Left ventricle myocardium inferior (tissue), 1 donor: ENCODE results near the gene MDFIC2. TPM values are rescaled to one million over a fixed set of nuclear protein-coding genes. Genes with fewer than 3 reads are reported as not detected.
A peak's percentile ranks its signal among the peaks of the same experiment; 100 is the strongest.

Experiments
- DNase-seq: peaks from one replicate; pipeline ENCODE4 v3.0.0-alpha.2; 2020
- H3K27ac ChIP-seq: fragments of 200-600 bp; replicated peaks from 2 replicates; pipeline ENCODE4 v1.8.0; 2021
- H3K27me3 ChIP-seq: fragments of 200-600 bp; 2 replicates; pipeline ENCODE4 v1.8.0; 2021; ENCODE audit warnings: low read depth
- H3K36me3 ChIP-seq: fragments of 200-600 bp; 2 replicates; pipeline ENCODE4 v1.8.0; 2021
- H3K4me1 ChIP-seq: fragments of 200-600 bp; 2 replicates; pipeline ENCODE4 v1.8.0; 2021
- H3K4me3 ChIP-seq: fragments of 200-600 bp; 2 replicates; pipeline ENCODE4 v1.8.0; 2021; ENCODE audit warnings: mild to moderate bottlenecking, moderate library complexity
- H3K9me3 ChIP-seq: fragments of 200-600 bp; replicated peaks from 2 replicates; pipeline ENCODE4 v1.8.0; 2021
- intact Hi-C: fragments of 100-400 bp; cut with micrococcal nuclease; formaldehyde crosslinking; loops from one replicate; pipeline ENCODE4 v1.11.0; 2022
- long read RNA-seq: library from polyadenylated mRNA; unstranded; transcript quantifications from one replicate; pipeline ENCODE4 v2.0.0, GENCODE V29; 2021
- total RNA-seq: library from RNA; stranded (reverse); fragmentation: NEBNext Ultra II Directional; extraction: Animal tissue kit (Norgen Biotek cat#: 25700); gene quantifications from one replicate; pipeline ENCODE4 v1.2.1, GENCODE V29; 2021
- TF ChIP-seq, protein P1 (sequence below): fragments of 200-600 bp; IDR thresholded peaks from 2 replicates; pipeline ENCODE4 v1.8.0; 2021; ENCODE audit warnings: antibody characterized with exemption, mild to moderate bottlenecking, borderline replicate concordance
- donor health status: DM: no; HTN: yes; CAD: no; lungs with severe emphysema.

Gene MDFIC2
- not detected for total RNA-seq
- long read RNA-seq, result 0 reads

DNA sequence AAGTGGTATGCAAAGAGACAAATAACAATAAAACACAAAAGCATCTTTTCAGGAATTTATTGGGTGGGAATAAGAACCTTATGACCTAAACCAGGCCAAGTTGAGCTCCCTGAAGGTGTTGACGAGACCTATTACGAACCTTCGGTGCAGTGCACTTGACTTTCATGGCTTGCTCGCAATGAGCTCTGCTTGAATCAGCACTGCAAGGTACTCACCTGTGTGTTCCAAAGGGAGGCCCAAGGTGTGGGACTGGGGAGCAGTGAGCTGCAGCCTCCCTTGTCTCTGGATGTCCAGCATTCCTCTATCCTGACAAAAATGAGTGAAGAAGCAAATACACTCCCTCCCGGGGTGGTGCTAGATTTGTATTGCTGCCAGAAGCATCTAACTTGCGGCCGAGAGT lies at the start of gene MDFIC2:
MDFIC2 (minus strand) TSS at position 303 of the 400 bp plus-strand sequence. CDS start 665 bp downstream, outside the sequence.
- Histone ChIP-seq H3K27ac (no peak within 1 kb of the TSS), H3K27me3 (no peaks in the 10 kb centered on the region), H3K4me1 (no peaks in the 10 kb centered on the region), H3K4me3 (no peak within 1 kb of the TSS), H3K36me3 (no peaks in the 10 kb centered on the region), H3K9me3 (no peaks in the 10 kb centered on the region)
- no peak for DNase-seq
- TF ChIP-seq, protein P1, sequence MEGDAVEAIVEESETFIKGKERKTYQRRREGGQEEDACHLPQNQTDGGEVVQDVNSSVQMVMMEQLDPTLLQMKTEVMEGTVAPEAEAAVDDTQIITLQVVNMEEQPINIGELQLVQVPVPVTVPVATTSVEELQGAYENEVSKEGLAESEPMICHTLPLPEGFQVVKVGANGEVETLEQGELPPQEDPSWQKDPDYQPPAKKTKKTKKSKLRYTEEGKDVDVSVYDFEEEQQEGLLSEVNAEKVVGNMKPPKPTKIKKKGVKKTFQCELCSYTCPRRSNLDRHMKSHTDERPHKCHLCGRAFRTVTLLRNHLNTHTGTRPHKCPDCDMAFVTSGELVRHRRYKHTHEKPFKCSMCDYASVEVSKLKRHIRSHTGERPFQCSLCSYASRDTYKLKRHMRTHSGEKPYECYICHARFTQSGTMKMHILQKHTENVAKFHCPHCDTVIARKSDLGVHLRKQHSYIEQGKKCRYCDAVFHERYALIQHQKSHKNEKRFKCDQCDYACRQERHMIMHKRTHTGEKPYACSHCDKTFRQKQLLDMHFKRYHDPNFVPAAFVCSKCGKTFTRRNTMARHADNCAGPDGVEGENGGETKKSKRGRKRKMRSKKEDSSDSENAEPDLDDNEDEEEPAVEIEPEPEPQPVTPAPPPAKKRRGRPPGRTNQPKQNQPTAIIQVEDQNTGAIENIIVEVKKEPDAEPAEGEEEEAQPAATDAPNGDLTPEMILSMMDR, result no peak
- intact Hi-C loops, result no loop called here

GRCh38 chr3:70360979-70361760 lies 48.7 kb upstream of the MDFIC2 start:
- TF ChIP-seq, protein P1, result no peak
- H3K9me3 ChIP-seq, result peaks cover 21% of the 10 kb centered on the region
- H3K4me1 ChIP-seq, result no peaks in the 10 kb centered on the region
- intact Hi-C loops, result no loop called here
- no peak overlapping the region for H3K27ac ChIP-seq
- no peak overlapping the region for H3K4me3 ChIP-seq
- H3K27me3 ChIP-seq, result no peaks in the 10 kb centered on the region
- DNase-seq, result no peak
- H3K36me3 ChIP-seq, result no peaks in the 10 kb centered on the region

GRCh38 chr3:70359711-70360110 lies 47.3 kb upstream of the MDFIC2 start:
- Histone ChIP-seq H3K27ac (no peak overlapping the region), H3K4me3 (no peak overlapping the region), H3K4me1 (no peaks in the 10 kb centered on the region), H3K9me3 (peaks cover 11% of the 10 kb centered on the region), H3K36me3 (no peaks in the 10 kb centered on the region), H3K27me3 (no peaks in the 10 kb centered on the region)
- intact Hi-C loops, result loop anchor here (10.0 kb wide), 1 partner anchor 295 kb away; no protein-coding TSS in a partner anchor
- DNase-seq, result no peak
- TF ChIP-seq, protein P1, result no peak

DNA sequence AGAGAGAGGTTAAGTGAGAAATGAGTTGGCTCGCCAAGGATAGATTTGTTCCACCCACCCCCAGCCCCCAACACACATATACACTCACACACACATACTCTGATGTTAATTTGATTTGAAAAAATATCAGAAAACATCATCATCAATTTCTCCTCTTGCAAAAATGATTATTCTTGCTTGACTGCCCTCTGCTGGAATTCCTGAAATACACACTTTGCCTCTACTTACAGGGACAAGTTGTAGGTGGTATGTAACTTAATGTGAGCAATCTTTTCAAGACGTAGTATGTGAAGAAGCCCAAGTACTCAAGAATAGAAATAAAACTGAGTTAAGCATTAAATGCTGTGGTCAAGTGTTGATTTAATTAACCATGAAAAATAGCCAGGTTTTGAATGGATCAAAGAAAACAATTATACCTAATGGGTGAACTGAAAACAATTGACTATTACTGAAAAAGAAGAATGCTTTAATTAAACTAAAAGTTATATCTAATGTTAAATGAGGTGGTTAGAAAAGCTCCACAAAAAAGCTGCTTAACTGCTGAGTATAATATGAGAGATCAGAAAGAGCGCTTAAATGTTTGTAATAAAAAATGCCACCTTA lies 46.6 kb upstream of the MDFIC2 start:
- peaks cover 4% of the 10 kb centered on the region for H3K9me3 ChIP-seq
- intact Hi-C loops, result loop anchor here (10.0 kb wide), 1 partner anchor 294 kb away; no protein-coding TSS in a partner anchor
- no peak for DNase-seq
- H3K4me3 ChIP-seq, result no peak overlapping the region
- H3K27me3 ChIP-seq, result no peaks in the 10 kb centered on the region
- no peak overlapping the region for H3K27ac ChIP-seq
- no peaks in the 10 kb centered on the region for H3K4me1 ChIP-seq
- H3K36me3 ChIP-seq, result no peaks in the 10 kb centered on the region
- TF ChIP-seq, protein P1, result peak; percentile 69

GRCh38 chr3:70352215-70352614 lies 39.8 kb upstream of the MDFIC2 start:
- DNase-seq, result no peak
- no peak overlapping the region for H3K4me3 ChIP-seq
- H3K4me1 ChIP-seq, result no peaks in the 10 kb centered on the region
- intact Hi-C loops, result loop anchor here (10.0 kb wide), 1 partner anchor 287 kb away; no protein-coding TSS in a partner anchor
- TF ChIP-seq, protein P1, result no peak
- H3K27ac ChIP-seq, result no peak overlapping the region
- no peaks in the 10 kb centered on the region for H3K27me3 ChIP-seq
- H3K9me3 ChIP-seq, result peaks cover 12% of the 10 kb centered on the region
- H3K36me3 ChIP-seq, result no peaks in the 10 kb centered on the region
